ENCODE results near the gene NCMAP. TPM values are rescaled to one million over a fixed set of nuclear protein-coding genes. Genes with fewer than 3 reads are reported as not detected.
A peak's percentile ranks its signal among the peaks of the same experiment; 100 is the strongest.

NCMAP gene
- polyA plus RNA-seq, 1 donor (not counting 4 experiments of a cell fraction or from before 2014, with no cell fraction given), result 0.05 TPM

GRCh38 chr1:24644100-24644384 is 88.2 kb downstream of the NCMAP start:
- DNase-seq (ENCODE audit: low read depth, low spot score), result no peak
- peak overlapping the region; percentile 75 to 90 (median 88) for H3K4me3 ChIP-seq (ENCODE audit: control insufficient read depth in 2 of 3, extremely low read depth in 1 of 3, insufficient read depth in 2 of 3, low read depth in 1 of 3, low read length in 3 of 3)
- peak overlapping the region; percentile 95 for H3K9ac ChIP-seq (ENCODE audit: control insufficient read depth, extremely low read depth, insufficient read depth, low read length)
- dilution Hi-C loops (cut with MboI; ENCODE audit: extremely low pct_ligation_motif_present, low sequenced_read_pairs), result no loop called here
- no peaks in the 10 kb centered on the region for H3K27me3 ChIP-seq (ENCODE audit: control insufficient read depth, extremely low read depth, insufficient read depth, low read length)
- TF ChIP-seq CTCF (optimal IDR thresholded peaks at IDR 0.05 in 1 of 3, IDR thresholded peaks at IDR 0.05 in 1 of 3, conservative IDR thresholded peaks at IDR 0.05 in 1 of 3; ENCODE audit: extremely low read depth in 1 of 3, insufficient read depth in 2 of 3, low read length in 3 of 3) (no peak), EZH2 (IDR thresholded peaks at IDR 0.05; ENCODE audit: low read length) (no peak)
- H3K79me2 ChIP-seq (ENCODE audit: control insufficient read depth, insufficient read depth, low read length), result peaks cover 56% of the 10 kb centered on the region
- FAIRE-seq, result no peak
- H3K36me3 ChIP-seq (ENCODE audit: control insufficient read depth in 2 of 2, extremely low read depth in 1 of 2, insufficient read depth in 2 of 2, low read length in 2 of 2), result peaks cover 10 to 33% of the 10 kb centered on the region in 2 experiments
- no peaks in the 10 kb centered on the region for H3K9me1 ChIP-seq (ENCODE audit: control insufficient read depth, extremely low read depth, insufficient read depth, low read length)
- peak overlapping the region; percentile 84 for H3K4me2 ChIP-seq (ENCODE audit: control insufficient read depth, extremely low read depth, insufficient read depth, low read depth, low read length)
- peaks cover 21% of the 10 kb centered on the region for H3K4me1 ChIP-seq (ENCODE audit: control insufficient read depth, extremely low read depth, insufficient read depth, low read length)
- H3K27ac ChIP-seq (ENCODE audit: control insufficient read depth, insufficient read depth, low read length), result peak overlapping the region; percentile 91
- H3K9me3 ChIP-seq (ENCODE audit: control insufficient read depth, low read depth, low read length), result no peaks in the 10 kb centered on the region
- H2AFZ ChIP-seq (ENCODE audit: control insufficient read depth, low read length), result no peak overlapping the region
- peaks cover 6% of the 10 kb centered on the region for H4K20me1 ChIP-seq (ENCODE audit: control insufficient read depth, extremely low read depth, insufficient read depth, low read length)

GRCh38 chr1:24648919-24649318 is 93.0 kb downstream of the NCMAP start:
- H3K9me1 ChIP-seq (ENCODE audit: control insufficient read depth, extremely low read depth, insufficient read depth, low read length), result no peaks in the 10 kb centered on the region
- peaks cover 20 to 66% of the 10 kb centered on the region in 2 experiments for H3K36me3 ChIP-seq (ENCODE audit: control insufficient read depth in 2 of 2, extremely low read depth in 1 of 2, insufficient read depth in 2 of 2, low read length in 2 of 2)
- peaks cover 14% of the 10 kb centered on the region for H3K4me1 ChIP-seq (ENCODE audit: control insufficient read depth, extremely low read depth, insufficient read depth, low read length)
- no peaks in the 10 kb centered on the region for H3K9me3 ChIP-seq (ENCODE audit: control insufficient read depth, low read depth, low read length)
- no peak overlapping the region for H3K4me3 ChIP-seq (ENCODE audit: control insufficient read depth in 2 of 3, extremely low read depth in 1 of 3, insufficient read depth in 2 of 3, low read depth in 1 of 3, low read length in 3 of 3)
- TF ChIP-seq EZH2 (IDR thresholded peaks at IDR 0.05; ENCODE audit: low read length), result no peak
- no peak for TF ChIP-seq CTCF (optimal IDR thresholded peaks at IDR 0.05 in 1 of 3, IDR thresholded peaks at IDR 0.05 in 1 of 3, conservative IDR thresholded peaks at IDR 0.05 in 1 of 3; ENCODE audit: extremely low read depth in 1 of 3, insufficient read depth in 2 of 3, low read length in 3 of 3)
- no peaks in the 10 kb centered on the region for H3K27me3 ChIP-seq (ENCODE audit: control insufficient read depth, extremely low read depth, insufficient read depth, low read length)
- no peak for FAIRE-seq
- dilution Hi-C loops (cut with MboI; ENCODE audit: extremely low pct_ligation_motif_present, low sequenced_read_pairs), result no loop called here
- H3K27ac ChIP-seq (ENCODE audit: control insufficient read depth, insufficient read depth, low read length), result no peak overlapping the region
- H3K9ac ChIP-seq (ENCODE audit: control insufficient read depth, extremely low read depth, insufficient read depth, low read length), result no peak overlapping the region
- H4K20me1 ChIP-seq (ENCODE audit: control insufficient read depth, extremely low read depth, insufficient read depth, low read length), result peaks cover 6% of the 10 kb centered on the region
- DNase-seq (ENCODE audit: low read depth, low spot score), result no peak
- no peak overlapping the region for H3K4me2 ChIP-seq (ENCODE audit: control insufficient read depth, extremely low read depth, insufficient read depth, low read depth, low read length)
- H2AFZ ChIP-seq (ENCODE audit: control insufficient read depth, low read length), result no peak overlapping the region
- peaks cover 66% of the 10 kb centered on the region for H3K79me2 ChIP-seq (ENCODE audit: control insufficient read depth, insufficient read depth, low read length)

Measured in keratinocyte (primary cell).